OCI-LY7 (cell line): Measurements from ENCODE around the gene C6orf118. TPM values are rescaled to one million over a fixed set of nuclear protein-coding genes. Genes with fewer than 3 reads are reported as not detected.

Experiments used
- BruUV-seq: library from RNA; stranded (reverse); fragments of 400-500 nt; replicated peaks from 2 replicates; lab custom pipeline; 2021; lab: Mats Ljungman, UMichigan
- CTCF ChIA-PET: fragments of 300-600 bp; sonication (Branson Sonifier 250); formaldehyde crosslinking; loops from one replicate; lab custom pipeline; 2022; ENCODE audit warnings: antibody characterized with exemption; ENCODE audit not compliant: unreplicated experiment; lab: Charles Lee
- POLR2A ChIA-PET: fragments of 300-600 bp; sonication (Branson Sonifier 250); formaldehyde crosslinking; loops from one replicate; lab custom pipeline; 2022; ENCODE audit warnings: antibody characterized with exemption; lab: Charles Lee
- DNase-seq: peaks from one replicate; pipeline ENCODE4 v3.0.0-alpha.2; 2015; ENCODE audit warnings: low spot score
- H2AFZ ChIP-seq: fragments of 200-600 bp; sonication (generic), shearing (Covaris generic); 2 replicates; pipeline ENCODE4 v1.6.1; 2014; ENCODE audit warnings: mild to moderate bottlenecking, antibody characterized with exemption, low read length, moderate library complexity
- H3K27ac ChIP-seq: fragments of 200-600 bp; sonication (generic); 2 replicates; pipeline ENCODE4 v1.5.1; 2014; ENCODE audit warnings: mixed run types, low read depth, mild to moderate bottlenecking, moderate library complexity, low read length, inconsistent platforms; ENCODE audit not compliant: poor library complexity, severe bottlenecking
- H3K36me3 ChIP-seq: fragments of 200-600 bp; sonication (generic); 2 replicates; pipeline ENCODE4 v1.6.1; 2014; ENCODE audit warnings: mild to moderate bottlenecking, antibody characterized with exemption, low read length, moderate library complexity, mixed read lengths; ENCODE audit not compliant: insufficient read depth
- H3K4me1 ChIP-seq: fragments of 200-600 bp; sonication (generic); 2 replicates; pipeline ENCODE4 v1.5.1; 2014; ENCODE audit warnings: mild to moderate bottlenecking, low read length; ENCODE audit not compliant: insufficient read depth, poor library complexity, severe bottlenecking
- H3K4me2 ChIP-seq: fragments of 200-600 bp; sonication (generic); 2 replicates; pipeline ENCODE4 v1.6.1; 2014; ENCODE audit warnings: mild to moderate bottlenecking, low read length
- H3K4me3 ChIP-seq: fragments of 200-600 bp; sonication (generic); 2 replicates; pipeline ENCODE4 v1.5.1; 2014; ENCODE audit warnings: mild to moderate bottlenecking, low read depth, low read length; ENCODE audit not compliant: poor library complexity, severe bottlenecking
- H3K79me2 ChIP-seq: fragments of 200-600 bp; sonication (generic); 2 replicates; pipeline ENCODE4 v1.6.1; 2016; ENCODE audit warnings: low read depth, mild to moderate bottlenecking, low read length, moderate library complexity, mixed read lengths; ENCODE audit not compliant: insufficient read depth
- H3K9me2 ChIP-seq: fragments of 200-600 bp; sonication (generic); 2 replicates; pipeline ENCODE4 v1.6.1; 2016; ENCODE audit warnings: mild to moderate bottlenecking, low read length, mixed read lengths; ENCODE audit not compliant: insufficient read depth
- H3K9me3 ChIP-seq: fragments of 200-600 bp; sonication (generic); 2 replicates; pipeline ENCODE4 v1.6.1; 2014; ENCODE audit warnings: mild to moderate bottlenecking, mixed run types, low read length, mixed read lengths
- H4K20me1 ChIP-seq: fragments of 200-600 bp; sonication (generic); 2 replicates; pipeline ENCODE4 v1.6.1; 2014; ENCODE audit warnings: mild to moderate bottlenecking, antibody characterized with exemption, low read length, moderate library complexity, mixed read lengths; ENCODE audit not compliant: insufficient read depth
- CTCF ChIP-seq: fragments of 200-600 bp; sonication (generic); conservative IDR thresholded peaks from 2 replicates; pipeline ENCODE4 v1.5.1; 2014; ENCODE audit warnings: mild to moderate bottlenecking, antibody characterized with exemption, low read length, moderate library complexity, mixed read lengths
- EZH2phosphoT487 ChIP-seq: fragments of 200-600 bp; sonication (generic); IDR thresholded peaks from 2 replicates; pipeline ENCODE4 v1.6.1; 2018; ENCODE audit warnings: low read depth, borderline replicate concordance, mild to moderate bottlenecking, mixed run types, antibody characterized with exemption, low read length, moderate library complexity, mixed read lengths
- intact Hi-C: fragments of 100-400 bp; cut with micrococcal nuclease; formaldehyde crosslinking; loops from one replicate; pipeline ENCODE4 v1.10.0; 2022; ENCODE audit not compliant: unreplicated experiment
- total RNA-seq, 2 experiments: library from RNA; depleted of rRNA in 1 of 2; stranded (reverse); fragments of >200 nt in 1 of 2; shearing (Covaris generic) in 1 of 2; gene quantifications; 2 replicates each; pipeline ENCODE4 v1.2.3, GENCODE V29; 2014 to 2022

C6orf118 gene
- total RNA-seq, 2 experiments from 2014 or later, result not detected

GRCh38 chr6:165236326-165236725 lies 73.1 kb downstream of the C6orf118 start:
- POLR2A ChIA-PET, result no interaction called here
- DNase-seq, result no peak
- CTCF ChIA-PET, result no interaction called here

GRCh38 chr6:165232731-165233488 lies 76.5 kb downstream of the C6orf118 start:
- Histone ChIP-seq H3K9me2 (no peaks in the 10 kb centered on the region), H3K4me3 (no peak overlapping the region), H3K27ac (no peak overlapping the region), H3K36me3 (no peaks in the 10 kb centered on the region), H2AFZ (no peak overlapping the region), H3K4me2 (no peak overlapping the region), H3K79me2 (no peaks in the 10 kb centered on the region), H4K20me1 (no peaks in the 10 kb centered on the region), H3K4me1 (no peaks in the 10 kb centered on the region), H3K9me3 (no peaks in the 10 kb centered on the region)
- intact Hi-C loops, result no loop called here
- POLR2A ChIA-PET, result no interaction called here
- TF ChIP-seq CTCF (no peak), EZH2phosphoT487 (no peak)
- CTCF ChIA-PET, result no interaction called here
- DNase-seq, result no peak
- no TSS peak for BruUV-seq

More at GRCh38 chr6:165236326-165236725, 73.1 kb downstream of the C6orf118 start:
- no peak overlapping the region for H3K4me3 ChIP-seq
- no peaks in the 10 kb centered on the region for H3K4me1 ChIP-seq
- no peak overlapping the region for H3K4me2 ChIP-seq
- H3K9me2 ChIP-seq, result no peaks in the 10 kb centered on the region
- TF ChIP-seq EZH2phosphoT487 (no peak), CTCF (no peak)
- BruUV-seq, result no TSS peak
- no peaks in the 10 kb centered on the region for H3K79me2 ChIP-seq
- no peak overlapping the region for H2AFZ ChIP-seq
- H3K27ac ChIP-seq, result no peak overlapping the region
- no peaks in the 10 kb centered on the region for H3K9me3 ChIP-seq
- no peaks in the 10 kb centered on the region for H3K36me3 ChIP-seq
- H4K20me1 ChIP-seq, result no peaks in the 10 kb centered on the region
- intact Hi-C loops, result no loop called here
